Fibroblast of mammary gland (primary cell): ENCODE results near the gene CAPS.

Source experiments
- DNase-seq: peaks from one replicate; pipeline ENCODE4 v3.0.0-alpha.2; 2010; ENCODE audit warnings: low read depth
- H3K4me3 ChIP-seq: 2 replicates; pipeline ENCODE4 v1.5.1; 2011; ENCODE audit warnings: low read depth, mild to moderate bottlenecking, low read length, moderate library complexity; ENCODE audit not compliant: control insufficient read depth
- TF ChIP-seq, protein P1 (sequence below): conservative IDR thresholded peaks from 2 replicates; pipeline ENCODE4 v1.5.1; 2011; ENCODE audit warnings: low read depth, low read length, inconsistent platforms; ENCODE audit not compliant: control insufficient read depth, insufficient read depth

Gene CAPS

DNA sequence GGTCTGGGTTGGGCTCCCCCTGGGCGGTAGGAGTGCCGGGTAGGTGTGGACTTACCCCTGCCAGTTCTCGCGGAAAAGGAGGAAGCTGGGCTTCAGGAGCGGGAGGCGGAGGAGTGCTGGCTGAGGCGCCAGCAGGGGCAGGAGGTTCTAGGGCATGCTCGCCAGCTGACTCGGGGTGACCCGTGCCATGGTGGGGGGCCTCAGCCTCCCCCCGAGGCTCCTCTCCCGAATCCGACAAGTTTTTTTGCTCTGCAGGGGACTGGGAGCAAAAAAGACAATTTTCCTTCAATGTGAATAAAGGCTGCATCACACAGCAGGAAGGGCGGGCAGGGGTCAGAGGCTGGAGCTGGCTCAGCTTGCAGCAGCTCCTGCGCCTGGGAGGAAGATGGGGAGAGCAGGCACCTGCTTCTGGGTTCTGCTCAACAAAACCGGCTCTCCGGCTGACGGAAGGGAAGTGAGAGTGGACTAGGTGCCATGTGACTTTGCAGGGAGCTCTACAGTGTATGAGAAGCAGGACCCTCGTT lies 37.3 kb downstream of the CAPS start:
- H3K4me3 ChIP-seq = no peak overlapping the region
- no peak for DNase-seq
- TF ChIP-seq, protein P1, sequence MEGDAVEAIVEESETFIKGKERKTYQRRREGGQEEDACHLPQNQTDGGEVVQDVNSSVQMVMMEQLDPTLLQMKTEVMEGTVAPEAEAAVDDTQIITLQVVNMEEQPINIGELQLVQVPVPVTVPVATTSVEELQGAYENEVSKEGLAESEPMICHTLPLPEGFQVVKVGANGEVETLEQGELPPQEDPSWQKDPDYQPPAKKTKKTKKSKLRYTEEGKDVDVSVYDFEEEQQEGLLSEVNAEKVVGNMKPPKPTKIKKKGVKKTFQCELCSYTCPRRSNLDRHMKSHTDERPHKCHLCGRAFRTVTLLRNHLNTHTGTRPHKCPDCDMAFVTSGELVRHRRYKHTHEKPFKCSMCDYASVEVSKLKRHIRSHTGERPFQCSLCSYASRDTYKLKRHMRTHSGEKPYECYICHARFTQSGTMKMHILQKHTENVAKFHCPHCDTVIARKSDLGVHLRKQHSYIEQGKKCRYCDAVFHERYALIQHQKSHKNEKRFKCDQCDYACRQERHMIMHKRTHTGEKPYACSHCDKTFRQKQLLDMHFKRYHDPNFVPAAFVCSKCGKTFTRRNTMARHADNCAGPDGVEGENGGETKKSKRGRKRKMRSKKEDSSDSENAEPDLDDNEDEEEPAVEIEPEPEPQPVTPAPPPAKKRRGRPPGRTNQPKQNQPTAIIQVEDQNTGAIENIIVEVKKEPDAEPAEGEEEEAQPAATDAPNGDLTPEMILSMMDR = no peak

DNA sequence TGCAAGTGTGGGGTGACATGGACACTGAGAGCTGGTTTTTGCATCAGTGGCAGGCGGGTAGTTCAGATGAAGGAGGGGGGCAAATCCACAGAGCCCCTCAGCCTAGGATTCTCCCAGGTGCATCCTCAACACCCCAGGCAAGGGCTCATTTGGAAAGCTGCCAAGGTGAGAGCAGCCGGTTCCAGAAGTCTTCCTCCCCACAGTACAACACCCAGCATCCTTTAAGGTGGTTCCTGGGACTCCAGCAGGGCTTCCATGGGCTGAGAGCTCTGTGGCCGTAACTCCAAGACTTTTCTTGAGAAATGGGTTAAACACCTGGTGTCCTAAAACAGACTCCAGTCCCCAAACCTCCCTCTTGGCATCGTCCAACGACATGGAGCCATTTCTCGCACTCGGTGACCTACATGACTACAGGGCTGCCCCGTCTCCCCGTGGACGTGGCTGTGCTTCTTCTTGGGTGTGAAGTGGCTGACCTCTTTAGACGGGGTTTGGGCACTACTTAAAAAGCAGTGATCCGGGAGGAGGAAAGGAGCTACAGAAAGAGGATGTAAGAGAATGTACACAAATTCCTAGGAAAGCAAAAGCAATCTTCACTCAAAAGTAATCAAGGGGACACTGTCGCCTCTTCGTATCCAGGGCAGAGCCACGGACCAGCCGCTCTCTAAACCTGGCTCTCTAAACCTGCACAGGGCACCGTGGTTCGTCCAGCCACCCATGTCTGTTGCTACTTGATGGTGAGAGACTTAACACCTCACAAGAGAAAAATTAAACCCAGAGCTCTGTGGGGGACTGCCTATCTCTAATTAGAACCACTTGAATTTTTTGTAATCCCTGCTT lies 38.4 kb downstream of the CAPS start:
- no peak overlapping the region for H3K4me3 ChIP-seq
- no peak for DNase-seq
- TF ChIP-seq, protein P1 = no peak

DNA sequence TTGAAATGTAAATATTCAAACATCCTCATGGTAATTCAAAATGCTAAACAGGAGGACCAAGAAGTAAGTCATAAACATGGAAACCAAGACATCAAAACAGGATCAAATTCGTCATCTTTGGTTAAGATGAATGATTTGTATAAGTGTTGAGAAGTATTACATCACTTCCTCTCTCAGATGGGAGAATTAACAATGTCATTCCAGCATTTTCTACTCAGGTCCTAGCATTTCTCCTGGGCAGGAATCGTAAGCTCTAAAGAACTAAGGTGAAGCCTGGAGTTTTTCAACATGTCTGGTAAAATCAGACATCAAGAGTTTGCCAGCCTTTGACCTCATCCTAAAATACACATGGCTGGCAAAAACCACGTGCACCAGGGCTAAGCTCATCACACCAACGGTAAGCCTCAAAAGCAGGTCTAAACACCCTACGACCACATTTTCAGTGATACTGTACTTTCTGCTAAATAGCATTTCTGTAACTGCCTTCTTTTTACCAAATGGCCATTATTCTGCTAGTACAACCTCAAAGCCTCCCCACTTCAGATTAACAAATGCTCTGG lies 39.1 kb downstream of the CAPS start:
- peak; percentile 45 for DNase-seq
- no peak overlapping the region for H3K4me3 ChIP-seq
- TF ChIP-seq, protein P1 = no peak

DNA sequence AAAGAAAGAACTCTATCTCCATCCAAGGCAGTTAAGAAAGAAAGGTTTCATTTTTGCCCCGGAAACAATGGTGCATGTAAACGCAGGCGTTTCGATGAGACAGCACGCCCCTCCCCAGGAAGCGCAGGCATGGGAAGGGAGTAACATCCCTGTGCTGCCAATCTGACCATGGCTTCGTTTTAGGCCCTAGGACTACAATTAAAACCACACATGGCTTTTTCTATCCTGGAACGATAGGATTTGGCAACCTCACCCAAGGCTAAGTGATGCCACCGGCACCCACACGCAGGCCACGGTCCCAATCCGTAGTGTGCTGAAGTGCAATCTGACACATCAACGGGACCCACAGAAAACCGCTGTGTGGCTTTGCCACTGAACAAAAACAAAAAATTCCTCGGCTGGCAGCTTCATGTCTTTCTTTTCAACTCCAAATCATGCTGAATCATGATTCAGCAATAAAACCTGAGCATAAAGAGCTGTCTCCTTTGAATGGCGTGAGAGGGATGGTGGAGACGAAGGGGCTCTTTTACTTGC lies 39.7 kb downstream of the CAPS start:
- H3K4me3 ChIP-seq = no peak overlapping the region

DNA sequence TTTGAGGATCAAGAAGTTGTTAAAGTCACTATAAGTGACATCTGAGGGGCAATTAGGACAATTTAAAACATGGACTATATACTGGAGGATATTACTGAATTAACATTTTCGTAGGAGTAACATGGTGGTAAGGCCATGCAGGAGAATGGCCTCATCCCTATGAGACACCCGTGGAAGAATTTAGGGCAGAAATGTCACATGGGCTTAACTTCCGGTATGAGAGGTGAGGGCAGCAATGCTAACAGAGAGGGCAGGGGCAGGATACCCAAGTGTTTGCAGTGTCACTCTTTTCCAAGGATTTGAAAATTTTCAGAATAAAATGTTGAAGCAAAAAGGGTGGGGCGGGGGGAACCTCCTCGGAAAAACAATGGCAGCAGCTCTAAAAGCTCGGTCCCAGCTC lies 40.2 kb downstream of the CAPS start:
- DNase-seq = no peak
- H3K4me3 ChIP-seq = no peak overlapping the region
- TF ChIP-seq, protein P1 = no peak

More for the DNA sequence above, 39.7 kb downstream of the CAPS start:
- TF ChIP-seq, protein P1 = no peak
- DNase-seq = no peak

DNA sequence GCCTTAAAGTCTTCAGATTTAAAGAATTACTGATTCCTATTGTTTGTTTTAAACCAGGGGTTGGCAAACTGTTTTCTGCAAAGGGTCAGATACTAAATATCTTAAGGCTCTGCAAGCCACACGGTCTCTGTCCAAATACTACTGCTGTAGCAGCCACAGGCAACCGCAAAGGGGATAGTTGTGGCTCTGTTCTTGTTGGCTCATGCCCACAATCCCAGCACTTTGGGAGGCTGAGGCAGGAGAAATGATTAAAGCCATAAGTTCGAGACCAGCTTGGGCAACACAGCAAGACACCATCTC lies 41.5 kb downstream of the CAPS start:
- peak; percentile 30 for DNase-seq
- TF ChIP-seq, protein P1 = no peak
- no peak overlapping the region for H3K4me3 ChIP-seq
